ENCODE data around the gene FBXO42. TPM values are rescaled to one million over a fixed set of nuclear protein-coding genes. Genes with fewer than 3 reads are reported as not detected.

FBXO42 gene
- total and polyA plus RNA-seq, 9 of the 15 experiments (the other 6 are each of a cell fraction or from before 2014, with no cell fraction given): 7.2 to 24.8 (median 17.4) TPM

GRCh38 chr1:16258591-16259135 is 93.6 kb downstream of the FBXO42 start:
- Histone ChIP-seq H4K20me1 (replicated peaks; ENCODE audit: control insufficient read depth, insufficient read depth, low read length) (no peaks in the 10 kb centered on the region; the same call in 1 of the 2 replicates), H3K36me3 (ENCODE audit: control insufficient read depth, insufficient read depth, low read length) (peaks cover 28% of the 10 kb centered on the region), H3K9me3 (replicated peaks; ENCODE audit: control insufficient read depth, insufficient read depth, low read depth, low read length) (no peaks in the 10 kb centered on the region), H3K4me1 (replicated peaks in 1 of 2; ENCODE audit: control insufficient read depth in 2 of 2, insufficient read depth in 2 of 2, low read length in 2 of 2) (peaks cover 0 to 6% of the 10 kb centered on the region in 2 experiments; a peak in 3 of 5 replicates), H2AFZ (ENCODE audit: low read depth, low read length) (no peak overlapping the region), H3K27ac (ENCODE audit: extremely low read depth, low read depth, low read length) (no peak overlapping the region), H3K9ac (ENCODE audit: insufficient read depth in 1 of 2, low read depth in 2 of 2, low read length in 2 of 2) (no peak overlapping the region), H3K4me2 (ENCODE audit: insufficient read depth, low read length) (no peak overlapping the region), H3K9me1 (ENCODE audit: control insufficient read depth, insufficient read depth, low read length) (peaks cover 3% of the 10 kb centered on the region), H3K4me3 (no peak overlapping the region), H3K27me3 (ENCODE audit: control insufficient read depth in 2 of 2, insufficient read depth in 2 of 2, low read length in 2 of 2) (no peaks in the 10 kb centered on the region), H3K79me2 (ENCODE audit: control insufficient read depth, insufficient read depth, low read length) (no peaks in the 10 kb centered on the region)
- TF ChIP-seq SOX6 (IDR thresholded peaks at IDR 0.05): peak; percentile 23; the same call in 1 of the 2 replicates
- TF ChIP-seq, protein P1, sequence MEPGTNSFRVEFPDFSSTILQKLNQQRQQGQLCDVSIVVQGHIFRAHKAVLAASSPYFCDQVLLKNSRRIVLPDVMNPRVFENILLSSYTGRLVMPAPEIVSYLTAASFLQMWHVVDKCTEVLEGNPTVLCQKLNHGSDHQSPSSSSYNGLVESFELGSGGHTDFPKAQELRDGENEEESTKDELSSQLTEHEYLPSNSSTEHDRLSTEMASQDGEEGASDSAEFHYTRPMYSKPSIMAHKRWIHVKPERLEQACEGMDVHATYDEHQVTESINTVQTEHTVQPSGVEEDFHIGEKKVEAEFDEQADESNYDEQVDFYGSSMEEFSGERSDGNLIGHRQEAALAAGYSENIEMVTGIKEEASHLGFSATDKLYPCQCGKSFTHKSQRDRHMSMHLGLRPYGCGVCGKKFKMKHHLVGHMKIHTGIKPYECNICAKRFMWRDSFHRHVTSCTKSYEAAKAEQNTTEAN (CRISPR knock-in tag; IDR thresholded peaks at IDR 0.05): no peak
- in situ Hi-C loops (cut with MboI): no loop called here
- no peak for ATAC-seq
- no peak for FAIRE-seq
- ChIA-PET CTCF (ENCODE audit: low intra/inter-chr PET ratio) (no interaction called here), POLR2A (no interaction called here)
- no peak for DNase-seq (ENCODE audit: extremely low read depth in 1 of 4, low spot score in 3 of 4)
- BruUV-seq (replicated peaks): no TSS peak
- 91% methylated on average over 9 of the region's 9 CpGs for WGBS (ENCODE audit: insufficient coverage, low coverage, missing lambda C conversion rate)
- intact Hi-C loops (cut with micrococcal nuclease): no loop called here

- no TSS peak for BruUV-seq (replicated peaks)
- ATAC-seq (peak; percentile 58), DNase-seq (ENCODE audit: extremely low read depth in 1 of 4, low spot score in 3 of 4) (no peak), FAIRE-seq (no peak)
- ChIA-PET POLR2A (interaction anchor here (0.8 to 1.7 kb wide), 2 partner anchors 9 to 10 kb away, joined by 3 to 5 read pairs; no protein-coding TSS in a partner anchor), CTCF (ENCODE audit: low intra/inter-chr PET ratio) (no interaction called here)
- Histone ChIP-seq H3K9me3 (replicated peaks; ENCODE audit: control insufficient read depth, insufficient read depth, low read depth, low read length) (no peaks in the 10 kb centered on the region), H2AFZ (ENCODE audit: low read depth, low read length) (no peak overlapping the region), H3K4me3 (no peak overlapping the region), H3K27me3 (ENCODE audit: control insufficient read depth in 2 of 2, insufficient read depth in 2 of 2, low read length in 2 of 2) (no peaks in the 10 kb centered on the region), H3K36me3 (ENCODE audit: control insufficient read depth, insufficient read depth, low read length) (peaks cover 35% of the 10 kb centered on the region), H3K79me2 (ENCODE audit: control insufficient read depth, insufficient read depth, low read length) (no peaks in the 10 kb centered on the region), H3K9ac (ENCODE audit: insufficient read depth in 1 of 2, low read depth in 2 of 2, low read length in 2 of 2) (no peak overlapping the region), H3K9me1 (ENCODE audit: control insufficient read depth, insufficient read depth, low read length) (peaks cover 3% of the 10 kb centered on the region), H4K20me1 (replicated peaks; ENCODE audit: control insufficient read depth, insufficient read depth, low read length) (no peaks in the 10 kb centered on the region; the same call in 1 of the 2 replicates), H3K4me2 (ENCODE audit: insufficient read depth, low read length) (no peak overlapping the region), H3K4me1 (replicated peaks in 1 of 2; ENCODE audit: control insufficient read depth in 2 of 2, insufficient read depth in 2 of 2, low read length in 2 of 2) (peaks cover 0 to 6% of the 10 kb centered on the region in 2 experiments; a peak in 3 of 5 replicates), H3K27ac (ENCODE audit: extremely low read depth, low read depth, low read length) (no peak overlapping the region)
- WGBS (ENCODE audit: insufficient coverage, low coverage, missing lambda C conversion rate): 59% methylated on average over 3 of the region's 3 CpGs
- intact Hi-C loops (cut with micrococcal nuclease) (no loop called here), in situ Hi-C loops (cut with MboI) (no loop called here)
- TF ChIP-seq ZNF274 (IDR thresholded peaks at IDR 0.05; ENCODE audit: borderline replicate concordance, low read depth, low read length) (no peak), NRF1 (conservative IDR thresholded peaks at IDR 0.05 in 1 of 2, IDR thresholded peaks at IDR 0.05 in 1 of 2) (no peak), DPF2 (IDR thresholded peaks at IDR 0.05) (0 out of 2 replicates have a peak, but pooled peaks have one; percentile 6), KDM1A (IDR thresholded peaks at IDR 0.05) (no peak), SAP30 (IDR thresholded peaks at IDR 0.05; ENCODE audit: borderline replicate concordance, insufficient read depth, low read depth, low read length, poor library complexity, severe bottlenecking) (no peak), ZNF785 (CRISPR knock-in tag; IDR thresholded peaks at IDR 0.05) (no peak)
- TF ChIP-seq, protein P2, sequence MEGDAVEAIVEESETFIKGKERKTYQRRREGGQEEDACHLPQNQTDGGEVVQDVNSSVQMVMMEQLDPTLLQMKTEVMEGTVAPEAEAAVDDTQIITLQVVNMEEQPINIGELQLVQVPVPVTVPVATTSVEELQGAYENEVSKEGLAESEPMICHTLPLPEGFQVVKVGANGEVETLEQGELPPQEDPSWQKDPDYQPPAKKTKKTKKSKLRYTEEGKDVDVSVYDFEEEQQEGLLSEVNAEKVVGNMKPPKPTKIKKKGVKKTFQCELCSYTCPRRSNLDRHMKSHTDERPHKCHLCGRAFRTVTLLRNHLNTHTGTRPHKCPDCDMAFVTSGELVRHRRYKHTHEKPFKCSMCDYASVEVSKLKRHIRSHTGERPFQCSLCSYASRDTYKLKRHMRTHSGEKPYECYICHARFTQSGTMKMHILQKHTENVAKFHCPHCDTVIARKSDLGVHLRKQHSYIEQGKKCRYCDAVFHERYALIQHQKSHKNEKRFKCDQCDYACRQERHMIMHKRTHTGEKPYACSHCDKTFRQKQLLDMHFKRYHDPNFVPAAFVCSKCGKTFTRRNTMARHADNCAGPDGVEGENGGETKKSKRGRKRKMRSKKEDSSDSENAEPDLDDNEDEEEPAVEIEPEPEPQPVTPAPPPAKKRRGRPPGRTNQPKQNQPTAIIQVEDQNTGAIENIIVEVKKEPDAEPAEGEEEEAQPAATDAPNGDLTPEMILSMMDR (IDR thresholded peaks at IDR 0.05 in 2 of 3, conservative IDR thresholded peaks at IDR 0.05 in 1 of 3; ENCODE audit: insufficient read depth in 2 of 3, low read depth in 1 of 3, low read length in 3 of 3): no peak
Measured at GRCh38 chr1:16257968-16258367, 94.3 kb downstream of the FBXO42 start.

Measured in K562 (cell line).